ENCODE results near the gene PCSK6. TPM values are rescaled to one million over a fixed set of nuclear protein-coding genes. Genes with fewer than 3 reads are reported as not detected.

PCSK6 gene
- polyA plus RNA-seq, 3 donors, result 0.05 to 0.10 TPM; not detected in 1

DNA sequence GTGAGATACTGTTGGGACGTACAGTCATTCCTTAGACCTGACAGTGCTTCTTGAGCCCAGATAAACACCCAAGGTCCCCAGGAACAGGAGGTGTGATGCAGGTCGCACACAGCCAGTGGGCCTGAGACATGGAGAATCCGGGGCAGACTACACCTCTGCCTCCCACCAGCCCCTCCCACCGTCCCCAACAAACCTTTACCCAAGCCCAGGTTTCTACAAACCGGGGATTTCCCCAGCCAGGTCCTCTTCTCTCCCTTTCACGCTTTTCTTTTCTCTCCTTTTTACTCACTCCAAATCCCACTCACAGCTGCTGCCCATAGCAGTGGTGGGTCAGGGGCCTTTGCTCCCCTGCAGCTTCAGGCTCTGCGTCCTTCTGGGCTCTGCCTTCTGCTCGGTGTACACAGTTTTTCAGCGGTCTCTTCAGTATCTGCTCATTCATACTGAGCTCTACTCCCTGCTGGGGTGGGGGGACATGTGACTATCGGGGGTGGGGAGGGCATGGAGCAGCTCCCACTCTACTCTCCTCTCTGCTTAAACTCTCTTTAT, 4.8 kb upstream of the PCSK6 start:
- Histone ChIP-seq H3K79me2 (ENCODE audit: insufficient read depth, low read length) (no peaks in the 10 kb centered on the region), H3K9ac (ENCODE audit: insufficient read depth, low read length, poor library complexity, severe bottlenecking) (no peak overlapping the region), H3K36me3 (replicated peaks in 1 of 2; ENCODE audit: control insufficient read depth in 1 of 2, insufficient read depth in 2 of 2, low read length in 2 of 2) (no peaks in the 10 kb centered on the region), H3K4me1 (ENCODE audit: control insufficient read depth in 1 of 2, insufficient read depth in 2 of 2, low read length in 2 of 2) (no peaks in the 10 kb centered on the region), H3K27ac (ENCODE audit: low read depth in 1 of 2, low read length in 2 of 2) (no peak overlapping the region), H3K9me3 (replicated peaks in 1 of 2; ENCODE audit: control insufficient read depth in 1 of 2, insufficient read depth in 1 of 2, low read length in 2 of 2) (no peaks in the 10 kb centered on the region), H4K20me1 (ENCODE audit: insufficient read depth, low read length) (no peaks in the 10 kb centered on the region), H3K27me3 (ENCODE audit: control insufficient read depth in 2 of 2, insufficient read depth in 2 of 2, low read length in 2 of 2) (peaks cover 16 to 46% of the 10 kb centered on the region in 2 donors), H2AFZ (ENCODE audit: insufficient read depth, low read depth, low read length, poor library complexity, severe bottlenecking) (no peak overlapping the region), H3K4me2 (replicated peaks; ENCODE audit: extremely low read depth, low read length, poor library complexity, severe bottlenecking) (no peak overlapping the region), H3K4me3 (replicated peaks in 1 of 3; ENCODE audit: low read depth in 2 of 3, low read length in 3 of 3) (no peak overlapping the region)
- Mint-ChIP-seq H3K4me1 (peaks cover 7% of the 10 kb centered on the region), H3K27me3 (ENCODE audit: low read depth in 3 of 3) (peaks cover 65 to 79% (median 68%) of the 10 kb centered on the region in 3 donors), H3K27ac (no peak overlapping the region), H3K36me3 (peaks cover 0 to 3% of the 10 kb centered on the region in 2 donors), H3K9me3 (peaks cover 0 to 9% (median 2%) of the 10 kb centered on the region in 7 donors), H3K4me3 (peak overlapping the region in 1 of 2 donors; percentile 71)
- intact Hi-C loops (cut with micrococcal nuclease), result no loop called here
- TF ChIP-seq, protein P1, sequence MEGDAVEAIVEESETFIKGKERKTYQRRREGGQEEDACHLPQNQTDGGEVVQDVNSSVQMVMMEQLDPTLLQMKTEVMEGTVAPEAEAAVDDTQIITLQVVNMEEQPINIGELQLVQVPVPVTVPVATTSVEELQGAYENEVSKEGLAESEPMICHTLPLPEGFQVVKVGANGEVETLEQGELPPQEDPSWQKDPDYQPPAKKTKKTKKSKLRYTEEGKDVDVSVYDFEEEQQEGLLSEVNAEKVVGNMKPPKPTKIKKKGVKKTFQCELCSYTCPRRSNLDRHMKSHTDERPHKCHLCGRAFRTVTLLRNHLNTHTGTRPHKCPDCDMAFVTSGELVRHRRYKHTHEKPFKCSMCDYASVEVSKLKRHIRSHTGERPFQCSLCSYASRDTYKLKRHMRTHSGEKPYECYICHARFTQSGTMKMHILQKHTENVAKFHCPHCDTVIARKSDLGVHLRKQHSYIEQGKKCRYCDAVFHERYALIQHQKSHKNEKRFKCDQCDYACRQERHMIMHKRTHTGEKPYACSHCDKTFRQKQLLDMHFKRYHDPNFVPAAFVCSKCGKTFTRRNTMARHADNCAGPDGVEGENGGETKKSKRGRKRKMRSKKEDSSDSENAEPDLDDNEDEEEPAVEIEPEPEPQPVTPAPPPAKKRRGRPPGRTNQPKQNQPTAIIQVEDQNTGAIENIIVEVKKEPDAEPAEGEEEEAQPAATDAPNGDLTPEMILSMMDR (IDR thresholded peaks at IDR 0.05), result no peak
- DNase-seq, result no peak
- 82% methylated on average over 6 of the region's 10 CpGs for WGBS (ENCODE audit: insufficient coverage)

DNA sequence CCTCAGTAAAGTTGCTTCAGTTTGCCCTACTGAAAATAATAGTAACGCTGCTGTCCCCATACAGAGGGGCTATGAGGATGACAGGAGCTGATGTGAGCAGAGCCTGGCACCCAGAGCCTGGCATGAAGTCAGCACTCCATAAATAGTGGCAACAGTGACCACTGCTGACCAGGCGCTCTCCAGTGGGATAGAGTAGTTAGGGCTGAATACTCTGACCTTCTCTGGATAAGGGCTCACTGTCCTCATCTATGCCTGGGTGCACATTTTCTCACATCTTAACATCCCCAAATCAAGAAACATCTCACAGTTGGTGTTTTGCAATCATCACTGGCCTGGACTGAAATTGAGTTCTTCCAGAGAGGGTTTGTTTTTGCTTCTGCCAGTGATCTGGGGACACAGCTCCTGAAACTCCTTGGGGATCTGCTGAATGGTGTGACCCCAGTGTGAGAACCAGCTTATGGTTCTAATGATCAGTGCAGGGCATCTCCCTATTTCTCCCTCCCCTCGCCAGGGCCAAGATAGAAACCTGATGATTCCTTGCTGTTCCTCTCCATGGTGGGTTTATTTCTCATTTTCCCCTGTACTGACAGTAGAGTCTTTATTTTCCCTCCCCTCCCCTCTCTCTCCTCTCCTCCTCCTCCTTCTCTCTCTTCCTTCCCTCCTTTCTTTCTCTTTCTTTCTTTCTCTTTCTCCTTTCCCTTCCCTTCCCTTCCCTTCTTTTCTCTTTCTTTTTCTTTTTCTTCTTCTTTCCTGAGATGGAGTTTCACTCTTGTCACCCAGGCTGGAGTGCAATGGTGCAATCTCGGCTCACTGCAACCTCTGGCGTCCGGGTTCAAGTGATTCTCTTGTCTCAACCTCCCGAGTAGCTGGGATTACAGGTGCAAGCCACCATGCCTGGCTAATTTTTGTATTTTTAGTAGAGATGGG, 3.5 kb upstream of the PCSK6 start:
- peaks cover 21 to 52% of the 10 kb centered on the region in 2 donors for H3K27me3 ChIP-seq (ENCODE audit: control insufficient read depth in 2 of 2, insufficient read depth in 2 of 2, low read length in 2 of 2)
- H3K27ac ChIP-seq (ENCODE audit: low read depth in 1 of 2, low read length in 2 of 2), result no peak overlapping the region
- WGBS (ENCODE audit: insufficient coverage), result 83% methylated on average over 2 of the region's 7 CpGs
- no peak overlapping the region for H3K27ac Mint-ChIP-seq
- TF ChIP-seq, protein P1 (IDR thresholded peaks at IDR 0.05), result no peak
- no peaks in the 10 kb centered on the region for H3K36me3 ChIP-seq (replicated peaks in 1 of 2; ENCODE audit: control insufficient read depth in 1 of 2, insufficient read depth in 2 of 2, low read length in 2 of 2)
- peaks cover 0 to 6% of the 10 kb centered on the region in 2 donors for H3K9me3 ChIP-seq (replicated peaks in 1 of 2; ENCODE audit: control insufficient read depth in 1 of 2, insufficient read depth in 1 of 2, low read length in 2 of 2)
- H3K4me1 ChIP-seq (ENCODE audit: control insufficient read depth in 1 of 2, insufficient read depth in 2 of 2, low read length in 2 of 2), result no peaks in the 10 kb centered on the region
- H3K4me1 Mint-ChIP-seq, result peaks cover 7% of the 10 kb centered on the region
- no peak overlapping the region for H3K9ac ChIP-seq (ENCODE audit: insufficient read depth, low read length, poor library complexity, severe bottlenecking)
- no peaks in the 10 kb centered on the region for H4K20me1 ChIP-seq (ENCODE audit: insufficient read depth, low read length)
- peaks cover 0 to 3% of the 10 kb centered on the region in 2 donors for H3K36me3 Mint-ChIP-seq
- H3K4me2 ChIP-seq (replicated peaks; ENCODE audit: extremely low read depth, low read length, poor library complexity, severe bottlenecking), result no peak overlapping the region
- no peak overlapping the region for H2AFZ ChIP-seq (ENCODE audit: insufficient read depth, low read depth, low read length, poor library complexity, severe bottlenecking)
- no peak overlapping the region for H3K4me3 ChIP-seq (replicated peaks in 1 of 3; ENCODE audit: low read depth in 2 of 3, low read length in 3 of 3)
- peaks cover 56 to 82% (median 66%) of the 10 kb centered on the region in 3 donors for H3K27me3 Mint-ChIP-seq (ENCODE audit: low read depth in 3 of 3)
- H3K4me3 Mint-ChIP-seq, result no peak overlapping the region
- H3K79me2 ChIP-seq (ENCODE audit: insufficient read depth, low read length), result no peaks in the 10 kb centered on the region
- peaks cover 0 to 9% (median 2%) of the 10 kb centered on the region in 7 donors for H3K9me3 Mint-ChIP-seq
- intact Hi-C loops (cut with micrococcal nuclease), result no loop called here
- DNase-seq, result no peak

Data from CD14-positive monocyte (primary cell).